Osteoblast (primary cell): Measurements from ENCODE around the gene FSTL4. TPM values are rescaled to one million over a fixed set of nuclear protein-coding genes. Genes with fewer than 3 reads are reported as not detected.

Source experiments
- DNase-seq: peaks from one replicate; pipeline ENCODE4 v3.0.0; 2011; ENCODE audit warnings: low spot score, mixed read lengths; ENCODE audit not compliant: insufficient read length; ENCODE audit errors: missing footprints
- H2AFZ ChIP-seq: 2 replicates; pipeline ENCODE4 v1.6.0; 2011; ENCODE audit warnings: mild to moderate bottlenecking, low read length
- H3K27ac ChIP-seq: 2 replicates; pipeline ENCODE4 v1.5.1; 2011; ENCODE audit warnings: mild to moderate bottlenecking, low read depth, low read length, moderate library complexity
- H3K27me3 ChIP-seq: 2 replicates; pipeline ENCODE4 v1.6.0; 2012; ENCODE audit warnings: mild to moderate bottlenecking, control low read depth, inconsistent platforms, low read length, moderate library complexity; ENCODE audit not compliant: insufficient read depth
- H3K36me3 ChIP-seq: 2 replicates; pipeline ENCODE4 v1.5.1; 2011; ENCODE audit warnings: mild to moderate bottlenecking, low read length, control low read depth, moderate library complexity; ENCODE audit not compliant: insufficient read depth
- H3K4me1 ChIP-seq: 2 replicates; pipeline ENCODE4 v1.5.1; 2011; ENCODE audit warnings: mild to moderate bottlenecking, low read length, control low read depth, moderate library complexity; ENCODE audit not compliant: insufficient read depth
- H3K4me2 ChIP-seq: 2 replicates; pipeline ENCODE4 v1.6.0; 2011; ENCODE audit warnings: mild to moderate bottlenecking, low read length; ENCODE audit not compliant: insufficient read depth
- H3K4me3 ChIP-seq: fragments of 200-600 bp; sonication (generic); 3 replicates; pipeline ENCODE4 v1.5.1; 2012; ENCODE audit warnings: mild to moderate bottlenecking, low read length, inconsistent platforms; ENCODE audit not compliant: insufficient read depth
- H3K79me2 ChIP-seq: 2 replicates; pipeline ENCODE4 v1.6.0; 2012; ENCODE audit warnings: mild to moderate bottlenecking, low read length, control low read depth, inconsistent platforms; ENCODE audit not compliant: insufficient read depth
- H3K9me3 ChIP-seq: 2 replicates; pipeline ENCODE4 v1.5.1; 2011; ENCODE audit warnings: low read depth, low read length, control low read depth
- H4K20me1 ChIP-seq: 2 replicates; pipeline ENCODE4 v1.6.0; 2012; ENCODE audit warnings: mild to moderate bottlenecking, low read length, control low read depth; ENCODE audit not compliant: insufficient read depth
- CTCF ChIP-seq: IDR thresholded peaks from 2 replicates; pipeline ENCODE4 v1.5.1; 2011; ENCODE audit warnings: mild to moderate bottlenecking, low read depth, low read length, moderate library complexity; ENCODE audit errors: extremely low read depth
- total RNA-seq: library from RNA; depleted of rRNA; stranded (reverse); fragments of >200 nt; gene quantifications from 2 replicates; pipeline ENCODE4 v1.2.3, GENCODE V29; 2012

FSTL4 gene
- total RNA-seq, 1 donor: not detected

GRCh38 chr5:133503511-133503910, 108.8 kb downstream of the FSTL4 start:
- TF ChIP-seq CTCF: no peak
- DNase-seq: no peak
- no peaks in the 10 kb centered on the region for H3K36me3 ChIP-seq
- no peak overlapping the region for H3K4me3 ChIP-seq
- H2AFZ ChIP-seq: no peak overlapping the region
- H3K27ac ChIP-seq: no peak overlapping the region
- H3K4me1 ChIP-seq: no peaks in the 10 kb centered on the region
- H4K20me1 ChIP-seq: no peaks in the 10 kb centered on the region
- no peaks in the 10 kb centered on the region for H3K79me2 ChIP-seq
- H3K9me3 ChIP-seq: no peaks in the 10 kb centered on the region
- peaks cover 6% of the 10 kb centered on the region for H3K27me3 ChIP-seq
- no peak overlapping the region for H3K4me2 ChIP-seq

- H3K4me3 ChIP-seq: no peak overlapping the region
- no peaks in the 10 kb centered on the region for H3K4me1 ChIP-seq
- no peak overlapping the region for H2AFZ ChIP-seq
- H3K27ac ChIP-seq: no peak overlapping the region
- TF ChIP-seq CTCF: no peak
- no peaks in the 10 kb centered on the region for H3K36me3 ChIP-seq
- DNase-seq: no peak
- no peaks in the 10 kb centered on the region for H4K20me1 ChIP-seq
- H3K4me2 ChIP-seq: no peak overlapping the region
- no peaks in the 10 kb centered on the region for H3K9me3 ChIP-seq
- no peaks in the 10 kb centered on the region for H3K27me3 ChIP-seq
- no peaks in the 10 kb centered on the region for H3K79me2 ChIP-seq
Measured at GRCh38 chr5:133499895-133500294, 112.4 kb downstream of the FSTL4 start.

- Histone ChIP-seq H3K4me3 (no peak overlapping the region), H4K20me1 (no peaks in the 10 kb centered on the region), H3K79me2 (no peaks in the 10 kb centered on the region), H3K27ac (no peak overlapping the region), H3K27me3 (no peaks in the 10 kb centered on the region), H3K9me3 (no peaks in the 10 kb centered on the region), H3K36me3 (no peaks in the 10 kb centered on the region), H3K4me2 (no peak overlapping the region), H2AFZ (no peak overlapping the region), H3K4me1 (no peaks in the 10 kb centered on the region)
- no peak for DNase-seq
- no peak for TF ChIP-seq CTCF
Measured at GRCh38 chr5:133497608-133498348, 114.6 kb downstream of the FSTL4 start.

GRCh38 chr5:133496631-133497030, 115.7 kb downstream of the FSTL4 start:
- Histone ChIP-seq H3K79me2 (no peaks in the 10 kb centered on the region), H3K4me3 (no peak overlapping the region), H2AFZ (no peak overlapping the region), H3K4me1 (no peaks in the 10 kb centered on the region), H3K27ac (no peak overlapping the region), H3K27me3 (no peaks in the 10 kb centered on the region), H3K36me3 (no peaks in the 10 kb centered on the region), H4K20me1 (no peaks in the 10 kb centered on the region), H3K9me3 (no peaks in the 10 kb centered on the region), H3K4me2 (no peak overlapping the region)
- DNase-seq: no peak
- TF ChIP-seq CTCF: no peak
